Measurements from ENCODE around the gene NID1.
A peak's percentile ranks its signal among the peaks of the same experiment; 100 is the strongest.

NID1 gene

DNA sequence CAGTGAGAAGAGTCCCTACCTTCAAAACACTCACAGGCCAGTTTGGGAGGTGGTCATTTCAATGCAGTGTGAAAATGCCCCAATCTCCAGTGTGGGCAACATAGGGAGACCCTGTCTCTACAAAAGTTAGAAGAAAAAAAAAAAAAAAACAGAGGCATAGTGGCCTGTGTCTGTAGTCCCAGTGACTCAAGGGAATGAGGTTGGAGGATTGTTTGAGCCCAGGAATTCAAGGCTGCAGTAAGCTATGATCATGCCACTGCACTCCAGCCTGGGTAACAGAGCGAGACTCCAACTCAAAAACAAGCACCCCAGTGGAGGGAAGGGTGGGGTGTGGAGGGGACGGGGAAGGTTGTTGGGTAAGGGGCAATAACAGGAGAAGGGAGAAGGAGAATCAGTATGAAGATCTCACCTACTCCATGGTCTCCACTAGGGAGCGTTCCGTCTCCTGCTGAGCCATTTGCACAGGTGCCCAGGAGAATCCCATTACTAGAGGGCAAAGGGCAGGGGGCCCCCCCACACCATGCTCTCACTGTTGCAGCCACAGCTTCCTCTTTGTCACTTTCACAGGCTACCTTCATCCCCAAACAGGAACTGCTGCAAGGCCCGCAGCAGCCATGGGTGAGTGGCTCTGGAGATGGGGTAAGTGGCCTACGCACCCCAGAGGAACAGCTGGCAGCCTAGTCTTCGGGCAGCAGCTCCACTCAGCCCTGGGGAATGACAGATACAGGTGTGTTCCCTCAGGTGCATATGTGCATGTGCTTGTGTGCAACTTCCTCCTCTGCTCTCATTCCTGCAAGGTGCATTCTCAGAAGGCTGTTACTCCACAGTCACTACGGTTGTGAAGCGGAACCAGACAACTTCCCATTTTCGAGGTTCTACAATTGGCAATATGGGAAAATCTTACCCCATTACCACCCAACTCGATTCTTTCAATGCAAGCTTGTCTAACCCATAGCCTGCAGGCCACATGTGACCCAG, 110.3 kb downstream of the NID1 start:
- DNase-seq, result peak; percentile 56

DNA sequence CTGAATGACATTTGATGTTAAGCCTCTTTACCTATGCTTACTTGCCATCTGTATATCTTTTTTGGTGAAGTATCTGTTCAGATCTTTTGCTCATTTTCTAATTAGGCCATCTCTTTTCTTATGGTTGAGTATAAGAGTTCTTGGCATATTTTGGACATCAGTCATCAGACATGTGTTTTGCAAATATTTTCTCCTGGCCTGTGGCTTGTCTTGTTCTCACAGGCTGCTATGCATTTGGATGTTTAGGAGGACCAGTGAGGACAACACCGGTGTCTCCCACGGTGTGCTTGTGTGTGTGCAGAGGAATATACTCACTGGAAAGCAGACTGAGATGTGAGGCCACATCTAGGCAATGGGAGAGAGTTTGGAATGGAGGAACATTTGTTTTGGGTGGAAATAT, 111.1 kb downstream of the NID1 start:
- DNase-seq, result no peak

DNA sequence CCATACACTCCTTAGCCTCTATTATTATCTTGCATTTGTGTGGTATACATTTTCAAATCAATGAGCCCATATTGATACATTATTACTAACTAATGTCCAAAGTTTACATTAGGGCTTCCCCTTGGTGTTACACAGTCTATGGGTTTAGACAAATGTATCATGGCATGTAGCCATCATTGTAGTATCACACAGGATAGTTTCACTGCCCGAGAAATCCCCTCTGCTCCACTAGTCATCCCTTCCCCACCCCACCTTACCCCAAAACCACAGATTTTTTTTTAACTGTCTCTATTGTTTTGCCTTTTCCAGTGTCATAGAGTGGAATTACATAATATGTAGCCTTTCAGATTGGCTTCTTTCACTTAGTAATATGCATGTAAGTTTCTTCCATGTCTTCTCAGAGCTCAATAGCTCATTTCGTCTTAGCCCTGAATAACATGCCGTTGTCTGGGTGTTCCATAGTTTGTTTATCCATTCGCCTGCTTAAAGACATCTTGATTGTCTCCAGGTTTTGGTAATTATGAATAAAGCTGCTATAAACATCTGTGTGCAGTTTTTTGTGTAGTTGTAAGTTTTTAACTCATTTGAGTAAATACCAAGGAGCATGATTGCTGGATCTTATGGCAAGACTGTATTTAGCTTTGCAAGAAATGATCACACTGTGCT, 111.8 kb downstream of the NID1 start:
- no peak for DNase-seq

DNA sequence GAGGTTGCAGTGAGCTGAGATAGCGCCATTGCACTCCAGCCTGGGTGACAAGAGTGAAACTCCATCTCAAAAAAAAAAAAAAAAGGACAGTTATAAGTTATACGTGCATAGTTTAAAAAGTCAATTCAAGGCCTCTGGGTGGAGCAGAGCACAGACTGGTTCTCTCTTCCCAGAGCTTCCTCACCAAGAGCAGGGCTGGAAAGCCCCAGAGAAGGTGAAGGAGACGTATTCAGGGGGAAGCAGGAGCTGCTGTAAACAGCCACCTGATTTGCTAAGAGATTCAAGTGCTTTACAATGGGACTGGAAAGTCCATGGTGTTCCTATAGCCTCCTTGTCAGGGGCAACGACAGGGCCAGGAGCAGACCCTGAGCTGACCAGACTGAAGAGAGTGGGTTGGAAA, 113.2 kb downstream of the NID1 start:
- DNase-seq, result no peak

DNA sequence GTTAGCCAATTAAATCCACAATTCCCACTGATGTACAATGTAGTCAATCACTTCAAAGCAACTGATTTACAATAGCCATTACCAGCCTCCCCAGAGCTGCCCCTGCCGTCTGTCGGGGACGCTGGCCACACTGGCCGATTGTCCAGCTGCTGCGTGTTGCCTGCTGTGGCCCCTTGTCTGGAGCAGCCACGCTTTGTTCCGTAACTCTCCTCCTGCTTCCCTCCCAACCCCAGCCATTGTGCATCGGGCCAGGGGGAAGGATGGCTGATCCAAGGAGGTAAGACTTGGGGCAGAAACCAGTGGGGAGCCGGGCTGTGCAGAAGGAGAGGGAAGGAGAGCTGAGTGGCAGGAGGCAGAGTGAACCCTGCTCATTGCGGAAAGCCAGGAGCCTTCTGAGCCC, 114.6 kb downstream of the NID1 start:
- no peak for DNase-seq

DNA sequence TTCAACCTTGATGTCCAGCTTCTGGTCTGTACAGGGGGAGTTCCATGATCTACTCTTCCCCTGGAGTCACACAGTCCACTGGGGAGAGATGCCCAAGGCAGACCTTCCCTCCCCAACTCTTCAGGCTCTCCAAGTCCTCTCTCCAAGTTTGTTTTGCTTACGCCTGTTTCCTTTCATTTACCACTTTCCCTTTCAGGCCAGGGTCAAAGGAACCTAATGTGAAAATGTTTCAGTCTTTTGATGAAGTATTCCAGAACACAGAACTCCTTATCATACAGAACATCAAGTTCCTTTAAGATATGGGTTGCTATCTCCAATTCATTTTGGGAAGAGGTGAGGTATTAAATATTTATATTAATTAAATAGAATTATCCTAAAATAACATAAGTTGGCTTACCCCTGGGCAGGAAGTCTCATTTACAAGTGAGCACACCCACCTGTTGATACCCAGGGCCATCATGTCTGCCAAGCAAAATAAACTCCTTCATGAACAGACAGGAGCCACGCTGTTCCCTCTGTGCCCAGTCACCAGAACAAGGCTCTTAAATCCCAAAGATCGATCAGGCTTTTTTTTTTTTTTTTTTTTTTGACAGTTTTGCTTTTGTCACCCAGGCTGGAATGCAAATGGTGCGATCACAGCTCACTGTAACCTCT, 116.0 kb downstream of the NID1 start:
- no peak for DNase-seq

DNA sequence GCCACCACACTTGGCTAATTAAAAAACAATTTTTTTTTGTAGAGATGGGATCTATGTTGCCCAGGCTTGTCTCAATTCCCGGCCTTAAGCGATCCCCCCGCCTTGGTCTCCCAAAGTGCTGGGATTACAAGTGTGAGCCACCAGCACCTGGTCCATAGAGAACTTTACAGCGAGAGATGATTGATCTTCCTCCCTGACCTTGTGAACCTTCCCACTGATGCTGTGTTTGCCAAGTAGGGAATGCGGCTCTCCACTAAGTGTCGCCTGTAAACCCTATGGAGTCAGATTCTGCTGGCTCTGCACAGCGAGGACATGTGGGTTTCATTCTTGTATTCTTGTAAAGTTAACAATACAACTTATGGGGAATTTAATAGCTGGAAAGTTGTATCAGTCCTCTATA, 116.9 kb downstream of the NID1 start:
- no peak for DNase-seq

DNA sequence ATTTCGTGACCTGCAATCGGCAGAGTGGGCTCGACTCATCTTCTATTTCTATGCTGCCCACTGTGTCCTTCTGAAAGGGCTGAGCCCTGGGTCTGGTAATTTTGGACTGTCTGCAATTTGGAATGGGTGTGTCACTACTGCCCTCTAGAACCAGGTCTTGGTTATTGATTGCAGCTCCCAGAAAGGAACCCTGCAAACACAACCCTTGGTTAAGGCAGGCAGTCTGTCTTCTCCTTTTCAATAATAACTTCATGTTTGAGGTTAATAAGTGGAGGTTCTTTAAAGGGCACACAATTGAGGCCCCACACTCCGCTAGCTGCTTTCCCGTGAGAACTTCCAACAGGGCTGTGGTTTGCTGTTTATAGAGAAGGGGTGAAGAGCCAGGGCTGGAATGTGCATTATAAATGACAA, 118.3 kb downstream of the NID1 start:
- peak; percentile 29 for DNase-seq

DNA sequence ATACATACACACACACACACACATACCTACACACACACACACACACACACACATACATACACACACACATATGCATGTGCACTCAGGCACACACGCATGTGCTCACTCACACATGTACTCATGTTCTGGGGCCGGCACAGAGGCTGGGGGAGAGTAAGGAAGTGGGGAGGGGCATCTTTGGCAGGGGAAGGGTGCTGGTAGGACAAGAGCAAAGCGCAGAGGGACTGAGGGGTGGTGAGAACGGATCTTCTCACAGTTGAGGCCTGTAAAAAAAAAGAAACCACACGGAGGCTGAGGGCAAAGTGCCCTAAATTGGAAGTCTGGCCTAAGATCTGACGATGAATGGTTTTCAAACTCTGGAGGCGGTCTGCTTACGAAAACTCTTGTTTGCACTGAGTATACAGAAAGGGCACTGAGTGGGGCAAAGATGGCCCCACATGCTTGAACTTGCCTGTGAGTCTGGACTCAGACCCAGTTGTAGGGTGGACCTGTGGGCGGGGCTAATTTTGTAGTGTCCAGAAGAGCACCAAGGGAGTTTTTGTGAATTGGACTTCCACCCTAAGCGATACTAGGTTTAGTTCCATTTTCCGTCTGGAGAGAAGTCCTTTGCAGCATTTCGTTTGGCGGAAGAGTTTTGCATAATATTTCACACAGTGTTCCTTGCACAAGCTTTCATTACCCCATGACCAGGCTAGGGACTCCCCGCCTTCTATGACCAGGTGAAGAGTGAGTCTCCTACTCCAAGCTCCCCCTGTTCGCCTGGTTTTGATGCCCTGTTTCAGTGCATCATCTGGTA, 118.9 kb downstream of the NID1 start:
- DNase-seq, result peak; percentile 23

DNA sequence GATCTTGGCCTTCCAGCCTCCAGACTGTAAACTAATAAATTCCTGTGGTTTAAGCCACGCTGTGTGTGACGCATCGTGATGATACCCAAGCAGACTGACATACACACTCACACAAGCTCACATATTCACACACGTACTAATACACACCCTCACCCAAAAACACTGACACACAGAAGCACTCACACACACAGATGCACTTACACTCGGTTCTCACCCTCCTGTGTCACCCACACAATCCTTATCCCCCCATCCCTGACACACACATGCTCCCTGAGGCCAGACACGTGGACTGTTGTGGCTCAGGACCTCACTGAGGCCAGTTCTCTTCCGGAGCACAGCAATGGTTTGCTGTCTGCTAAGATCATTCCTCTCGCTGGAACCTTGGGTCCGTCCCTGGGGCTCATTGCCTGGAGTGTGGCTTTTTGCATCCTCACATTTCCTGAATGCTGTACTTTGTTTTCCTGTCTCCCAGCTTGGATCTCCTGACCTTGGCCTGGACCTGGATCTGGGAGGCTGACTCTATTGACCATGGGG, 121.2 kb downstream of the NID1 start:
- no peak for DNase-seq

DNA sequence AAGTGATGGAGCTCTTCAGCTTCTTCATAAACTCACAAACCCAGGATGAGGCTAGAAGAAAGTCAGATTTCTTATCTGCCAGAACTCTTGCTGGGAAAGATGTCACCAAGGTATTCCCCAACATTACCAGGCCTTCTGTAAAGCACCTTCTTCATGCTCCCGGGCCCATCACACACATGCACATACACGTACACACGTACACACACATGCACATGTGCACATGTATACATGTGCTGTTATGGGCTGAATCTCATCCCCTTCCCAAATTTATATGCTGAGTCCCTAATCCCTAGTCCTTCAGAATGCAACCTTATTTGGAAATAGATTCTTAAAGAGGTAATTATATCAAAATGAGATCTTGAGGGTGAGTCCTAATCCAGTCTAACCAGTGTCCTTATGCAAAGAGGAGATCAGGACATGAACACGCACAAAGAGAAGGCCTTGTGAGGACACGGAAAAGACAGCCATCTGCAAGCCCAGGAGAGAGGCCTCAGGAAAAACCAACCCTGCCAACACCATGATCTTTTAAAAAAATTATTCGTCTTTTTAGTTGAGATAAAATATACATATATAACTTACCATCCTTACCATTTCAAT, 121.8 kb downstream of the NID1 start:
- DNase-seq, result no peak

DNA sequence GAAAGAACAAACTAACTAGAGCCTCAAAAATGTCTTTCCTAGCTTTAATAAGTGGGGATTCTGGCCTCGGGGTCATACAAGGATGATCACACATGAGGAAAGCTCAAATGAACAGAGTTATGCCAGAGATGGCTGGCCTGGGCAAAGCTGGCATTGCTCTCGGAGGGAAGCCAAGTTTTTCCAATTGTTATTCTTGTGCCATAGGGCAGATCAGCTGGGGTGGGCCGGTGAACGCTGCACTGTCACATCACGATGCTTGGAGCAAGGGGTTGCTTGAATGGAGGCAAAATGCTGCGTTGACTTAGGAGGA, 122.3 kb downstream of the NID1 start:
- DNase-seq, result no peak

DNA sequence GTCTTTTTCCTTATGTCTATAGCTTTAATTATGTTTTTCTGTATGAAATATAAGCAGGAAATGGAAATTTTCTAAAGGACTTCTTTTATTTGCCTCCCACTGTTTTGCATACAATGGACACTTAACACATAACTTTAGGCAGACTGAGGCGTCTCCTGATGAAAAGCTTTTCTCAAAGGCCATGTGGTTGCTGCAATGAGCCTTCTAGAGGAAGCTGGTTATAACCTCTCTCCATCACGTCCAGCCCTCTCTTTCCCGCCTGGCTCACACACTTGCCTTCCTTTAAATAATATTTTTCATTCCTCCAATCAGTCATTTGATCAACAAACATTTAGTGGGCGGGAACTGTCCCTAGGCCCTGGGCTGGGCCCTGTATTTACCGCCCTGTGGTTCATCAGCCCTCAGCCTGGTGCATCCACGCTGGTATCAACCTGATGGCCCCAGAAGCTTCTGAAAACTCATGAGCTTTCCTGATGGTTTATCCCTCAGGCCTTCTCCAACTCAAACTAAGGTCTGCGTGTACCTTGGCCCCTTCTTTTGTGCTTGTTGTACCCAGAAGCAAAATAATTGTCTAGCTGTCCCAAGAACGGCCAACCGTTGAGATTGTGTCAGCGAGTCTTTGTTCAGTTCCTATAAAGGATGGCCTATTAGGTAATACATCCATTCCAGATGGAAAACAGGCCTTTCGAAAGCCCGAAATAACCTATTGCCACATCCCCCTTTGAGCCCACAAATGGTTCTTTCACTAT, 122.8 kb downstream of the NID1 start:
- DNase-seq, result no peak

DNA sequence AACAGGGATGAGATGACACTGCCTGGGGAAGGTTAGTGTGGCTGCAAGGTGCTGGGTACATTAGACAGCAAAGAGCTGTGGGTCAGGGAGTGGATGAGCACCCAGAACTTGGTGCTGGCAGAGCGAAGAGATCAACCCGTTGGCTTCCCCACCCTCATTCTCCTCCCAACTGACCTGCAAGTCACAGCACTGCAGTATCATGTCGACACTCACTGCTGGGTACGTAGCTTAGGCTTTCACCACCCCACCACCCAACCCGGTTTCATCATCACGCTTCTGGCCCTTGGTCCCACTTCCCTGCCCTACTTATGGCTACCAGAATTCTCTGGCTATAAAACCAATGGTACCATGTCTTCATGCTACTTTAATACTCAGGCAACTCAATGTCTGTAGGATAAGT, 124.6 kb downstream of the NID1 start:
- no peak for DNase-seq

DNA sequence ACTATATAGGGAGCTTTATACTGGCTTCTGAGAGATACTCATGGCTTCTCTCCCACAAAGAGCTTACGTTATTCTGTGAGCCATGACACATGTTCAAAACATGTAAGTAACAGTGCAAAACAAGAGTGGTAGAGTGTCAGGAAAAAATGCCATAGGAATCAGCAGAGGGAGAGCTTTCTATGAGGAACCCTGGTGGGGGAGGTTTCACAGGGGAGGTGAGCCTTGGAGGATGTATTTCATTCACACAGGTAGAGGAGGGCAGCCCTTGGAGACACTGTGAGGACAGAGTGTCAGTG, 125.5 kb downstream of the NID1 start:
- DNase-seq, result no peak

DNA sequence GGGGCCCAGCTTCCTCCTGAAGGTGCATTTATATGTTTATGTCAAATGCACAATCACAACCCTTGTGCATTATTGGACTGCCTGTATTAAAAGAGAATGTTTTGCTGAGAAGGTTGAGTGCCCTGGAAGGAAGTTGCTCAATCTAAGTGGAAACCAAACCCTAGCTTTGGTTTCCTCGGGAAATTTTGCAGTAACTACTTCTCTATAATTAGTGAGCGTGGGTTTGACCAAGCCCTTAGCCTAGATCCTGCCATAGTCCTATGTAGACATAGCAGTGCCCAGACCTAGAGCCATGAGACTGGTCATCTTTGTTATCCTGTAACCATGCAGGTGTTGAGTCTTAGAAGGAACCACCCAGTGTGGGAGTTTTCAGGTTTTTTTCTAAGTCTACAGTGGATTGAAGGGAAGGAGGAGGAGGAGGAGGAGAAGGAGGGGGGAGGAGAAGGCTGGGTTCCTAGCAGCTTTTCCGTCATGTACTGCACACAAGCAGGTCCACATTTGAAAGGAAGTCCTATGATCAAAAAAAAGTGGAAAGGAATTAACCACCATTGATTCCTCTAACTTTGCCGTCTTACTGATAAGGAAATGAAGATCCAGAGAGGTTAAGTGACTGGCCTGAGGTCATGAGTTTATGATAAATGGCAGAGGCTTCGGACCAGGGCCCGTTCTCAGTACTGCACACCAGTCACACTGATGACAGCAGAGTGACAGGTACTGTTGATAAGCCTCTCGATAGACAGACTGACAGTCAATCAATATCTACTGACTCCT, 126.0 kb downstream of the NID1 start:
- DNase-seq, result peak; percentile 18

DNA sequence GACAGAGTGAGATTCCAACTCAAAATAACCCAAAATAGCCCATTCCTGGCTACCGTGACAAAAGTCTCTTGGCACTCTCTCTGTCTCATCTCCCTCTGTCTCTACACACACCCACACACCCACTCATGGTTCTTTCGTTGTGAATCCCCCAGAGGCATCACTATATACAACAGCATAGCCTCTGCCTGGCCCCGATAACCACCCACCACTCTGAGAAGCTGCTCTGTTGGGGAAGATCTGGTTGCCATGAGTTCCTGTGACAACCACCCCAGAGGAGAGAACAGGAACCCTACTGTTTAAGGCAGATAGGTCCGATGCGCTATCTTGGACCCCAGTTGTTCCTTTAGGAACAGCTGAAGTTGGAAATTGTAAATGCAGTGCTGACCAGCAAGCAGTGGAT, 127.8 kb downstream of the NID1 start:
- no peak for DNase-seq

DNA sequence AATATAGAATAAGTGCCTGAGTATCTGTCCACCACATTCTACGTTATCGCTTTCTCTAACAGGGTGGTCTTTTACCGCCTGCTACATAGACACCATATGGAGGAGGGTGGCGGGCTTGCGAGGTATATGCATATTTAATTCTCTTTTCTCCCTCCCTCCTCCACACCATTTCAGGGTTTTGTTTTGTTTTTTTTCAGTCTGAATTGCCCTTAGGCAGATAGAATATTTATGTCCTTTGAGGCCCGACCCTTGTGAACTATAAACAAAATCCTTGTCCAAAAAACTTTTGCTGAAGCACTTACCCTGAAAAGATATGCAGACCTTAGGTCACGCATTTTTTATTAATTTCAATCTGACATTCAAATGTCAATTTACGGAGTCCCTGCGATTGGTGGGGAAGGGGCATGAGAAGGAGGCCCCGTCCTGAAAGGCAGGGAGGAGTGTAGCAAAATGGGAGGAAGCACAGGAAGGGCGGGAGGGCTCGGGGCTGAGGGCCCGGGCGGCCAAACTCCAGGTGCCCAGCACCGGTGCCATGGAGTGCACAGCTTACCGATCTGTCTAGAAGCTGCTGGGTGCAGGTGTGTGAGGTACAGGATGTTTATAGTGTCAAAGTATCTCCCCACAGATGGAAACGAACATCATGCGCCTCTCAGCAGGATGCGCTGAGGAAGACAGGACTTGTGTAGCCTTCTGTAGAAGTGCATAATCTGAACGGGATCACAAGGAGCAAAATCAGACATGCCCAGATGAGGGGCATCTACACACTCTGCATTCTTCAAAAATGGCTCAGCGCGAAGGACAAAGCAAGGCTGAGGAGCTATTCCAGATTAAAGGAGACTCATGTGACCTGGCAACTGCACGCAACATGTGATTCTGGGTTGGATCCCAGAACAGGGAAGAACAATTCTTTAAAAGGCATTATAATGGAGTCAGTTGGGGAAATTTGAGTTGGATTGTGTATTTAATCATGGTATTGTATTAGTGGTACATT, 129.4 kb downstream of the NID1 start:
- DNase-seq, result no peak

DNA sequence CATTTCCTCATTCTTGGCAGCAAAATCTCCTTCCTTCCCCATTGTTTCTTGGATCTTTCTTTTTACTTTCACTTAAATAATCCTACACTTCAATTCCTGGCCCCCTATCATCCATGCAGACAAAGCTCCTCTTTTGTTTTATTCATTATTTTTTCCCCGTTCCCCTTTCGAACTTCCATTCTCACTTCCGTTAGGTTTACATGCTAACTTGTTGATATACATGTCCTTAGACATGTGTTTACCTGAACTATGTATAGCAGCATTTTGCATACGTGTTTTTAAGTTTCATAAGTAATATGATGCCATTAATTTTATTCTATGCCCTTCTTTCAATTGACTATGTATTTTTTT, 131.1 kb downstream of the NID1 start:
- no peak for DNase-seq
